Measurements from ENCODE around the gene C21orf91.

The C21orf91 gene

DNA sequence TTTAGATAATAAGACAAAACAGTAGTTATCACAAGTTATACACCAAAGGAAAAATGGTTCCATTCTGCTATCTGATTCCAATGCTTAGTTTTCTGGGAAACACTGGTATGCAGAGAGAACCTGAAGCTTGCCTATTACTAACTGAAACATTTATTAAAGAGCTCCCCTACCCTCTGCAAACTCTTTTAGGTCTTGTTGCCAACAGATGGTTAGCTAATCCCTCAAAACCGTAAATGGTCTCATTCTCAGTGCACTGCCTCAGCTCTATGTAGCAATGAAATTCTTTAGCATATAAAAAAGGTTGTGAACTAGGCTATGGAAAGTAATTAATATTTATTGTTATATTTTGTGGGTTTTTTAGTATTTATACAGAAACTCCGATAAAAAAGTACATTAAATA lies 20.4 kb downstream of the C21orf91 start:
- H4K91ac ChIP-seq (ENCODE audit: low read depth, low read length): no peak overlapping the region
- H3K18ac ChIP-seq (ENCODE audit: low read length): no peak overlapping the region
- H3K4ac ChIP-seq (ENCODE audit: low read depth, low read length): no peak overlapping the region
- no peaks in the 10 kb centered on the region for H3K27me3 ChIP-seq (ENCODE audit: insufficient read depth, low read length)
- H2BK5ac ChIP-seq (ENCODE audit: low read depth, low read length, poor library complexity): no peak overlapping the region
- H3K9me3 ChIP-seq (ENCODE audit: insufficient read depth, low read depth, low read length): no peaks in the 10 kb centered on the region
- H4K8ac ChIP-seq (ENCODE audit: low read depth, low read length): no peak overlapping the region
- H3K36me3 ChIP-seq (ENCODE audit: control insufficient read depth in 1 of 2, insufficient read depth in 2 of 2, low read length in 2 of 2): peaks cover 12 to 13% of the 10 kb centered on the region in 2 experiments
- H3K9ac ChIP-seq (ENCODE audit: low read length): no peak overlapping the region
- no peak overlapping the region for H4K12ac ChIP-seq (ENCODE audit: low read depth, low read length)
- no peak overlapping the region for H3K27ac ChIP-seq (ENCODE audit: low read depth, low read length)
- H3K23ac ChIP-seq (ENCODE audit: low read length): no peak overlapping the region
- no CpG with 5 or more reads among the region's 2 CpGs for WGBS (ENCODE audit: extremely low coverage, insufficient coverage, insufficient read length)
- H3K79me2 ChIP-seq (ENCODE audit: control insufficient read depth, insufficient read depth, low read length, poor library complexity): no peaks in the 10 kb centered on the region
- no peaks in the 10 kb centered on the region for H3K79me1 ChIP-seq (ENCODE audit: low read length)
- DNase-seq: no peak
- no peak overlapping the region for H3K4me3 ChIP-seq (ENCODE audit: low read depth, low read length)
- no peak overlapping the region for H3K14ac ChIP-seq (ENCODE audit: low read length)
- H2BK120ac ChIP-seq (ENCODE audit: insufficient read depth, low read length, poor library complexity): no peak overlapping the region
- H3K4me2 ChIP-seq (ENCODE audit: low read length): no peak overlapping the region
- no peak overlapping the region for H2BK12ac ChIP-seq (ENCODE audit: low read length)
- no peaks in the 10 kb centered on the region for H3K4me1 ChIP-seq (ENCODE audit: control insufficient read depth in 1 of 2, insufficient read depth in 2 of 2, low read length in 2 of 2)
- H2AFZ ChIP-seq (ENCODE audit: insufficient read depth, low read length, poor library complexity): no peak overlapping the region
- H2AK5ac ChIP-seq (ENCODE audit: low read length): no peak overlapping the region

DNA sequence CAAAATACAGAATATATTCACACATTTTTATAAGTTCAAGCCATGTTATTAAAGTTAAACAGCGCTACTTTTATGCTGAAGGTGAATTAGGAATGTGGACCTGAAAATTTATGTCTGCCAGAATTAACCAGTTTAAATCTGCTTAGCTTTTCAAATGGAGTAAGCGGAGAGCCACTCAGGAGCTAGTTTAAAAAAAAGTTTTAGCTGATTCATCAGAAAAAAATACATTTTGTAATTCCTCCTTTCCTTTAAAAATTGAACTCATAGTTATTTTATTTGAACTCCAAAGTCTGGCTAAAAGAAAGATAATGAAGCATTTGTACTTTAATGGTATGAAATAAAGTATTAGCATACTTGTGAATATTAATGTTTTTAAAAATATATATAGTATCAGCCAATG lies 21.2 kb downstream of the C21orf91 start:
- H3K9me3 ChIP-seq (ENCODE audit: insufficient read depth, low read depth, low read length): no peaks in the 10 kb centered on the region
- H2BK5ac ChIP-seq (ENCODE audit: low read depth, low read length, poor library complexity): no peak overlapping the region
- WGBS (ENCODE audit: extremely low coverage, insufficient coverage, insufficient read length): no CpG with 5 or more reads among the region's 2 CpGs
- no peak overlapping the region for H4K91ac ChIP-seq (ENCODE audit: low read depth, low read length)
- no peaks in the 10 kb centered on the region for H3K79me2 ChIP-seq (ENCODE audit: control insufficient read depth, insufficient read depth, low read length, poor library complexity)
- H3K4ac ChIP-seq (ENCODE audit: low read depth, low read length): no peak overlapping the region
- no peak overlapping the region for H3K23ac ChIP-seq (ENCODE audit: low read length)
- H3K4me3 ChIP-seq (ENCODE audit: low read depth, low read length): no peak overlapping the region
- H3K79me1 ChIP-seq (ENCODE audit: low read length): no peaks in the 10 kb centered on the region
- no peak overlapping the region for H2AK5ac ChIP-seq (ENCODE audit: low read length)
- H2BK120ac ChIP-seq (ENCODE audit: insufficient read depth, low read length, poor library complexity): no peak overlapping the region
- no peak overlapping the region for H3K9ac ChIP-seq (ENCODE audit: low read length)
- H3K14ac ChIP-seq (ENCODE audit: low read length): no peak overlapping the region
- H4K8ac ChIP-seq (ENCODE audit: low read depth, low read length): no peak overlapping the region
- no peak for DNase-seq
- H3K36me3 ChIP-seq (ENCODE audit: control insufficient read depth in 1 of 2, insufficient read depth in 2 of 2, low read length in 2 of 2): peaks cover 11 to 13% of the 10 kb centered on the region in 2 experiments
- no peak overlapping the region for H3K4me2 ChIP-seq (ENCODE audit: low read length)
- no peak overlapping the region for H3K27ac ChIP-seq (ENCODE audit: low read depth, low read length)
- H3K4me1 ChIP-seq (ENCODE audit: control insufficient read depth in 1 of 2, insufficient read depth in 2 of 2, low read length in 2 of 2): no peaks in the 10 kb centered on the region
- no peak overlapping the region for H3K18ac ChIP-seq (ENCODE audit: low read length)
- no peak overlapping the region for H2BK12ac ChIP-seq (ENCODE audit: low read length)
- H4K12ac ChIP-seq (ENCODE audit: low read depth, low read length): no peak overlapping the region
- H2AFZ ChIP-seq (ENCODE audit: insufficient read depth, low read length, poor library complexity): no peak overlapping the region
- no peaks in the 10 kb centered on the region for H3K27me3 ChIP-seq (ENCODE audit: insufficient read depth, low read length)

DNA sequence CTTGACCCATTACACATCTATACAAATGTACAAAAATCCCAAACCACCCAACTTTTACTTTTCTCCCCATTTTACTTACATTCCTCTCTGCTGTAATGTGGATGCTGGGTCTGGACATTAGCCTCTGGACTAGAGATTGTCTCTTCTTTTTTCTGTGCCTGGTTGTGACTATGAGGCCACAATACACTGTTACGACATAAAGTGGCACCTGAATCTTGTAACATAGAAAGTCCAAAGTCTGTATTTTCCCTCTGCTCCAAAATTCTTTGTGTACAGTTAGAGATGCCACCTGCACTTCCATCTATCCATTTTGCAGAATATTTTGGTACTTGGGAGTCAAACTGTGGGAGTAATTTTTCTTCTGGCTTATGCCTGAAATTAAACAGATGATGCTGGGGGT lies 22.7 kb downstream of the C21orf91 start:
- no peak overlapping the region for H2BK120ac ChIP-seq (ENCODE audit: insufficient read depth, low read length, poor library complexity)
- H3K23ac ChIP-seq (ENCODE audit: low read length): no peak overlapping the region

DNA sequence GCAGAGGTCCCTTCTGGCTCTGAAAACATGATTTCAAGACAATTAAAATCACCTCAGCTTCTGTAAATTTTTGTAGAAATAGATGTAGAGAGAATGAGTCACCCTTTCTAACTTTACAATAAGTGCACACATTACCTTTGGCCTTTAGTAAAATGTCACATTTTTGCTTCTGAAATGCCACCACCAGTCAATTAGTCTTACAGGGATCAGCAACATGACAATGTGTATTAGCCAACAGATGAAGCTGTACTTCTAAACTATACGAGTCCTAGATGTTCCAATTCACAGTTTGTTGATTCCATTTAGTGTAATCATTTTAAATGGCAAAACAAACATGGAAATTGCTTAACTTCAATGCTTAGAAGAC lies 23.1 kb downstream of the C21orf91 start:
- no peaks in the 10 kb centered on the region for H3K79me2 ChIP-seq (ENCODE audit: control insufficient read depth, insufficient read depth, low read length, poor library complexity)
- no peak overlapping the region for H3K9ac ChIP-seq (ENCODE audit: low read length)
- no peak overlapping the region for H4K91ac ChIP-seq (ENCODE audit: low read depth, low read length)
- H3K4me2 ChIP-seq (ENCODE audit: low read length): no peak overlapping the region
- no peak overlapping the region for H2BK120ac ChIP-seq (ENCODE audit: insufficient read depth, low read length, poor library complexity)
- H4K12ac ChIP-seq (ENCODE audit: low read depth, low read length): no peak overlapping the region
- no peak overlapping the region for H3K4me3 ChIP-seq (ENCODE audit: low read depth, low read length)
- H3K23ac ChIP-seq (ENCODE audit: low read length): no peak overlapping the region
- DNase-seq: peak in 1 of 2 donors; percentile 25
- H3K79me1 ChIP-seq (ENCODE audit: low read length): no peaks in the 10 kb centered on the region
- no peak overlapping the region for H3K27ac ChIP-seq (ENCODE audit: low read depth, low read length)
- no peak overlapping the region for H4K8ac ChIP-seq (ENCODE audit: low read depth, low read length)
- no peak overlapping the region for H2BK12ac ChIP-seq (ENCODE audit: low read length)
- H3K4ac ChIP-seq (ENCODE audit: low read depth, low read length): no peak overlapping the region
- WGBS (ENCODE audit: extremely low coverage, insufficient coverage, insufficient read length): no CpG with 5 or more reads among the region's 1 CpG
- no peaks in the 10 kb centered on the region for H3K27me3 ChIP-seq (ENCODE audit: insufficient read depth, low read length)
- H2AFZ ChIP-seq (ENCODE audit: insufficient read depth, low read length, poor library complexity): no peak overlapping the region
- H3K36me3 ChIP-seq (ENCODE audit: control insufficient read depth in 1 of 2, insufficient read depth in 2 of 2, low read length in 2 of 2): peaks cover 7 to 9% of the 10 kb centered on the region in 2 experiments
- no peak overlapping the region for H3K18ac ChIP-seq (ENCODE audit: low read length)
- H3K9me3 ChIP-seq (ENCODE audit: insufficient read depth, low read depth, low read length): no peaks in the 10 kb centered on the region
- H3K4me1 ChIP-seq (ENCODE audit: control insufficient read depth in 1 of 2, insufficient read depth in 2 of 2, low read length in 2 of 2): no peaks in the 10 kb centered on the region
- no peak overlapping the region for H3K14ac ChIP-seq (ENCODE audit: low read length)
- H2AK5ac ChIP-seq (ENCODE audit: low read length): no peak overlapping the region
- H2BK5ac ChIP-seq (ENCODE audit: low read depth, low read length, poor library complexity): no peak overlapping the region

More for the DNA sequence above, 22.7 kb downstream of the C21orf91 start:
- Histone ChIP-seq H3K79me2 (ENCODE audit: control insufficient read depth, insufficient read depth, low read length, poor library complexity) (no peaks in the 10 kb centered on the region), H2BK12ac (ENCODE audit: low read length) (no peak overlapping the region), H3K79me1 (ENCODE audit: low read length) (no peaks in the 10 kb centered on the region), H3K14ac (ENCODE audit: low read length) (no peak overlapping the region), H3K9me3 (ENCODE audit: insufficient read depth, low read depth, low read length) (no peaks in the 10 kb centered on the region), H4K91ac (ENCODE audit: low read depth, low read length) (no peak overlapping the region), H3K9ac (ENCODE audit: low read length) (no peak overlapping the region), H4K12ac (ENCODE audit: low read depth, low read length) (no peak overlapping the region), H3K4ac (ENCODE audit: low read depth, low read length) (no peak overlapping the region), H3K36me3 (ENCODE audit: control insufficient read depth in 1 of 2, insufficient read depth in 2 of 2, low read length in 2 of 2) (peaks cover 7 to 9% of the 10 kb centered on the region in 2 experiments), H4K8ac (ENCODE audit: low read depth, low read length) (no peak overlapping the region), H3K4me3 (ENCODE audit: low read depth, low read length) (no peak overlapping the region), H3K27ac (ENCODE audit: low read depth, low read length) (no peak overlapping the region), H2AFZ (ENCODE audit: insufficient read depth, low read length, poor library complexity) (no peak overlapping the region), H3K4me1 (ENCODE audit: control insufficient read depth in 1 of 2, insufficient read depth in 2 of 2, low read length in 2 of 2) (no peaks in the 10 kb centered on the region), H3K4me2 (ENCODE audit: low read length) (no peak overlapping the region), H3K27me3 (ENCODE audit: insufficient read depth, low read length) (no peaks in the 10 kb centered on the region), H2AK5ac (ENCODE audit: low read length) (no peak overlapping the region), H2BK5ac (ENCODE audit: low read depth, low read length, poor library complexity) (no peak overlapping the region), H3K18ac (ENCODE audit: low read length) (no peak overlapping the region)
- WGBS (ENCODE audit: extremely low coverage, insufficient coverage, insufficient read length): no CpG with 5 or more reads among the region's 1 CpG
- DNase-seq: no peak

Data from trophoblast cell (in vitro differentiated cells and primary cell).